HG02642 (cell line): ENCODE measurements around the gene GCNA.

Source experiments
- ATAC-seq: cut with Tn5 transposase; IDR thresholded peaks from one replicate; pipeline ENCODE4 v1.9.1; 2021; ENCODE audit warnings: mild to moderate bottlenecking; ENCODE audit not compliant: unreplicated experiment, poor library complexity

GCNA gene, protein sequence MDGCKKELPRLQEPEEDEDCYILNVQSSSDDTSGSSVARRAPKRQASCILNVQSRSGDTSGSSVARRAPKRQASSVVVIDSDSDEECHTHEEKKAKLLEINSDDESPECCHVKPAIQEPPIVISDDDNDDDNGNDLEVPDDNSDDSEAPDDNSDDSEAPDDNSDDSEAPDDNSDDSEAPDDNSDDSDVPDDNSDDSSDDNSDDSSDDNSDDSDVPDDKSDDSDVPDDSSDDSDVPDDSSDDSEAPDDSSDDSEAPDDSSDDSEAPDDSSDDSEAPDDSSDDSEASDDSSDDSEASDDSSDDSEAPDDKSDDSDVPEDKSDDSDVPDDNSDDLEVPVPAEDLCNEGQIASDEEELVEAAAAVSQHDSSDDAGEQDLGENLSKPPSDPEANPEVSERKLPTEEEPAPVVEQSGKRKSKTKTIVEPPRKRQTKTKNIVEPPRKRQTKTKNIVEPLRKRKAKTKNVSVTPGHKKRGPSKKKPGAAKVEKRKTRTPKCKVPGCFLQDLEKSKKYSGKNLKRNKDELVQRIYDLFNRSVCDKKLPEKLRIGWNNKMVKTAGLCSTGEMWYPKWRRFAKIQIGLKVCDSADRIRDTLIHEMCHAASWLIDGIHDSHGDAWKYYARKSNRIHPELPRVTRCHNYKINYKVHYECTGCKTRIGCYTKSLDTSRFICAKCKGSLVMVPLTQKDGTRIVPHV

GRCh38 chrX:71578253-71579135, at the start of gene GCNA:
GCNA (plus strand) TSS chrX:71578437; CDS start chrX:71580822, 2,385 bp downstream.
- ATAC-seq = no peak

GRCh38 chrX:71532078-71532752, 46.0 kb upstream of the GCNA start:
- peak; percentile 27 for ATAC-seq

GRCh38 chrX:71532753-71533425, 45.3 kb upstream of the GCNA start, which contains the start of gene OGT:
OGT (plus strand) TSS chrX:71533104; CDS start chrX:71533300, 196 bp downstream.
- peak; percentile 86 for ATAC-seq

DNA sequence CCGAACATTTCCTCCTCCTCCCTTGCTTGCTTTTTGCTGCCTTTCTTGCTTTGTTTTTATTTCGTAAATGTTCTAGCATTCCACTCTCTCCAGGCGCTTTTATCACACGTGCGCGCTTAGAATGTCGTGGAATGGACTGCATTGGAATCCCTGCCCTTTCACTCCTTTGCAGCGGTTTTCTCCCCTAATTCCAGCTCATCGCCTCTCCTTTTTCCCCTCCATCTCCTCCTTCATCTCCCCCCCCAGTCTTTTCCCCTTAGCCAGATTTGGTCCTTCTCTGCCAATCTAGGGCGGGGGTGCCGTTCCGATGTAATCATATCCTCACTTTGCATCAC, 44.8 kb upstream of the GCNA start:
- no peak for ATAC-seq

DNA sequence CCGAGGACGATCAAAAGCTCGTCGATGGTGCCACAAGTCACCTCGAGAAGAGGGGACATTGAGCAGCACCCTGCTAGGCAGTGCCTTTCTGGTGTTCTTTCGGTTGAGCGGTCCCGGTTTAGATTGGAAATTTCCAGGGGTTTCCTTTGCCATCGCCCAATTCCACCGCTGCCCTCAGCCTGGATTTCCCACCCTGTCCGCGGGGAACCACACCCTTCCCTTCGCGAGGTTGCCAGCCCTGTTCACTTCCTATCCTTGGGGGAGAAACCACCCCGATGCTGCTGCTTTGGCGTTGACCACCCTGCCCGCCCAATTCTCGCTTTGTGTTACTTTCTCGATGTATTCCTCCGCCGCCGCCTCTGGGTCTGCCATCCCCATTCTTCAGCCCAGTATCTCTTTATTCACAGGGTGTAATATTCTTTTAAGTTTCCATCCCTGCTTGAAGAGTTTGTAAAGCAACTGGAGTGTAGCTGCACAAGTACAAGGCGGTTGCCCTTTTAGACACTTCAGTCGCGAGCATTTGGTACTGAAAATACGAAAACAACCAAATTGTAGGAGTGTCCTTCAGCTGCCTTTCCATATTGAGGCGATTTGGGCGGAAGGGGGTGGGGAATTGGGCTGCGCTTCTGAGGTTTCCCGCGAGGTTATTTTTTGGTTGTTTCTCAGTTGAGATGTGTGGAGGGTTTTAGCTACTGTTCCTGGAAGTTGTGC, 44.2 kb upstream of the GCNA start:
- no peak for ATAC-seq

GRCh38 chrX:71534773-71535544, 43.3 kb upstream of the GCNA start:
- no peak for ATAC-seq

GRCh38 chrX:71536285-71536684, 42.0 kb upstream of the GCNA start:
- no peak for ATAC-seq

DNA sequence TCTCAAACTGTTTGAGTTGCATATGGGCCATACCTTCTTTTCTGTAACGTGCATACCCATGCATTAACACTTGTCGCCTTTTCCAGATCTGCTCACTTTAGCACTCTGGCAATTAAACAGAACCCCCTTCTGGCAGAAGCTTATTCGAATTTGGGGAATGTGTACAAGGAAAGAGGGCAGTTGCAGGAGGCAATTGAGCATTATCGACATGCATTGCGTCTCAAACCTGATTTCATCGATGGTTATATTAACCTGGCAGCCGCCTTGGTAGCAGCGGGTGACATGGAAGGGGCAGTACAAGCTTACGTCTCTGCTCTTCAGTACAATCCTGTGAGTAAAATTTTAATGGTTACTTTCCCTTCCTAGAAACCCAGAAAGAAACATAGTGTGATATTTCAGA, 40.5 kb upstream of the GCNA start:
- ATAC-seq = no peak

DNA sequence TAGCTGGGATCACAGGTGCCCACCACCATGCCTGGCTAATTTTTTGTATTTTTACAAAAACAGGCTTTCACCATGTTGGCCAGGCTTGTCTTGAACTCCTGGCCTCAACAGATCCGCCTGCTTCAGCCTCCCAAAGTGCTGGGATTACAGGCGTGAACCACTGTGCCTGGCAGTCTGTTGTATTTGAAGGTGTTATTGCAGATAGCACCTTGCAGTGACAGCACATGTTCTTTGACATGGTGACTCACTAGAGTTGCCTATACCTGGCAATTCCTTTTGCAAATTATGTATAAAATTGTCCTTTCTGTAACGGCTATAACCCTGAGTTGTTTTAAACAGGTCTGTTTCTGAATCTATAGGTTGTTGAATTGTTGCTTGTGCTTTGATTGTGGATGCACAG, 37.4 kb upstream of the GCNA start:
- no peak for ATAC-seq

DNA sequence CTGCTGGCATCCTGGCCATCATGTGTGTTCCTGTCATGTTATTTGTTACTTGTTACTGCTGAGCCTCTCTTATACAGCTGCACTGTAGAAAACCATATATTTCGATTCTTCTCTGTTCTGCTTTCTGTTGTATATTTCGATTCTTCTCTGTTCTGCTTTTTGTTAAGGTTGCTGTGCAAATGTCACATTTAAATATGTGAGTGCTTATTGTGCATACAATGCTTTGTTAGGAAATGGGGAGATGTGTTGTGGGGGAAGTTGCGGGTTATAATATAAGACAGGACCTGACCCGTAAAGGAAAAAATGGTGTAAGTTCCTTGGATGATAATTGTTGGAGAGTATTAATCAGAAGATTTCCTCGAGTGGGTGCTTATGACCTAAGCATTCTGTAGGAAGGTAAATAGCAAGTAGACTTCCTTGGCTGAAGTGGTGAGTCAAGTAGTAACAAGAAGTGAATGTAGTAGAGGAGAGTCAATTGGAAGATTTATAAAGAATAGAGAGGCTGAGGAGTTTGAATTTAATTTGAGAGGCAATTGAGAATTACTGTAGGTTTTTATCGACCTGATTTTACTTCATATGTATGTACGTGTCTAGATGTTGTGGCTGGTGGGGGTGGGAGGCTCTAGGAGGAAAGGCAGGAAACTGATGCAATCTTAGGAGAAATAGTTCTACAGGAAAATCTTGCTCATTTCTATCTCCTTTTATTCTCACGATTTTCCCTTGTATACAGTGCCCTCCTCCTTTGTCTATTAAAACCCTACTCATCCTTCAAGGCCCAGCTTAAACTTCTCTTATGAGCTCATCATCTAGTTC, 36.8 kb upstream of the GCNA start:
- peak; percentile 85 for ATAC-seq

DNA sequence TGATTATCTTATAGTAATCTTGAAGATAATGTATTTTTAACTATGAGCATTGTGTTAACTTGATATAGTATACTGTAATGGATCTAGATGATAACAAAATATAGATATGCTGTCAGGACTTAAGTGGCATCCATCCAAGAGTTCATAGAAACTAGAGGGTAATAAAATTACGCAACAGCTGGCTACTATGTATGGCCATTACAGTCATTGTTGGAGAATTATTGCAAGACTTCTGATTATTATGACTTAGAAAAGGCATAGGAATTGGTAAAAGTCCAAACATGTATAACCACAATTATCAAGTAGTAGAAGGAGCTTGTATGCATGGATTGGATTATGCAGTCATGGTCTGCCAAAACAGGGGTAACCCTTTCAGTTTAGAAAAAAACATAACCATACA, 35.8 kb upstream of the GCNA start:
- ATAC-seq = no peak

DNA sequence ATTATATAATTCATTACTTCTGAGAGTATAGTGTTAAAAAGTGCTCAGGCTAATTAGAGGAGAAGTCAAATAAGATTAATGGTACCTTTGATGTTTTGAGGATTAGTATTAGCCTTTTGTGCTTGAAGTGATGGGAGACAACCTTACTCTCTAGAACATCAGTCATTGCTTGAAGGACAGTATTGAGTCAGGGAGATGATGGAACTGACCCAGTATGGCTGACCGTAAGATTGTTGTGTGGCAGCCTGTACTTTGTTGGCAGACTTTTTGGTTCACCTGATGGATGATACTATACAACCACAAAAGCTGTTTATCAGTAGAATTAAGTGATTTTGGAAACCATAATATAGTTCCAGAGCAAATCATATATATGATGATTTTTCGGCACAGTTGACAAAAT, 35.4 kb upstream of the GCNA start:
- no peak for ATAC-seq

- ATAC-seq = no peak
These were observed 34.9 kb upstream of the GCNA start for GRCh38 chrX:71543316-71543715.

GRCh38 chrX:71545364-71545763, 32.9 kb upstream of the GCNA start:
- no peak for ATAC-seq

DNA sequence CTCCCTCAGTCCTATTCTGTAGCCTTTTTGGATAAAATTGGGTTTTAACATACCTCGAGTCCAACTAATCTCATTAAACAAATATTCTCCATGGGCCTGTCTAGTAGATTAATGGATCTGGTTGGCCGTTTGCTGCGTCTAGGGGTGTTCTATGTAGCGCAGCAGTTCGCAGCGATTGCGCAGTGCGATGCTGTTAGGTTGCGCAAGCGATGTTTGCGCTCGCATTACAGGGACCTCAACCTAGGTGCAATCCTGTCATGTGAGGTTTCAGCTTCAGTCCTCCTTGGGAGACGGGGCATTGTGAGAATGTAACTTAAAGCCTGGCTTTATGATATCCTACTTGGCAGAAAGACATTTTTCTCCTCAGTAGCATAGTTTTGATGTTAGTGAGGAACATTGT, 31.4 kb upstream of the GCNA start:
- no peak for ATAC-seq

GRCh38 chrX:71547339-71547738, 30.9 kb upstream of the GCNA start:
- no peak for ATAC-seq

DNA sequence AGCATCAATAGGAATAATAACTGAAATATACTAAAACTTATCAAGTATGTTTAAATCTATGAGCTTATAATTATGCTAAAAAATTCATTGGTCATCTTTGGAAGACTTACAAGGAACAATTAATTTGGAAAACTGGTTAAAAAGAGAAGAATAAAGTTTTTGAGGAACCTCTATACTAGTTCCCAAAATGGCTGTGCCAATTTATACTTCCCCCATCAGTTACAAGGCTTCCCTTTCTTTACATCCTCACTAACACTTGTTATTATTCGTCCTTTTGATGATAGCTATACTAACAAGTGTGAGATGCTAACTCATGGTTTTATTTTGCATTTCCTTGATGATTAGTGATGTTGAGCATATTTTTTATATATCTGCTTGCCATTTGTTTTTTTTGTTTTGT, 28.3 kb upstream of the GCNA start:
- ATAC-seq = no peak

DNA sequence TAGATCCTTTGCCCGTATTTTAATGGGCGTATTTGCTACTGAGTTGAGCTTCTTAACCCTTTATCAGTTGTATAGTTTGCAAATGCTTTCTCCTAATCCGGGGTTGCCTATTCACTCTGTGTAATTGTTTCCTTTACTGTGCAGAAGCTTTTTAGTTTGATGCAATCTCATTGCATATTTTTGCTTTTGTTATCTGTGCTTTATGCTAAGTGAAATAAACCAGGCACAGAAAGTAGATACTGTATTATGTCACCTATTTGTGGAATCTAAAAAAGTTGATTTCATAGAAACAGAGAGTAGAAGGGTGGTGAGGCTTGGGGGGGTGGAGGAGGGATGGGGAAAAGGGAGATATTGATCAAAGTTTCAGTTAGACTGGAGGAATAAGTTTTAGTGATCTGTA, 27.7 kb upstream of the GCNA start:
- ATAC-seq = no peak
